ENCODE data around the gene DUSP8. TPM values are rescaled to one million over a fixed set of nuclear protein-coding genes. Genes with fewer than 3 reads are reported as not detected.
A peak's percentile ranks its signal among the peaks of the same experiment; 100 is the strongest.
"Not testable (repeated sequence)": the region's sequence is repeated elsewhere in the genome, so short reads cannot be mapped to it uniquely, and the experiment has no call there.

Gene DUSP8
- total RNA-seq, 1 experiment from 2014 or later: 7.7 TPM

GRCh38 chr11:1576825-1577224, 4.8 kb upstream of the DUSP8 start:
- peaks cover 2% of the 10 kb centered on the region for H3K27me3 ChIP-seq (replicated peaks; ENCODE audit: control insufficient read depth, insufficient read depth, low read length)
- H3K27me3 Mint-ChIP-seq (ENCODE audit: insufficient read depth, unreplicated experiment): no peaks in the 10 kb centered on the region
- TF ChIP-seq CTCF (IDR thresholded peaks at IDR 0.05; ENCODE audit: insufficient read depth in 1 of 2, low read depth in 1 of 2, low read length in 1 of 2, severe bottlenecking in 1 of 2, unreplicated experiment in 1 of 2): no peak
- no peak for DNase-seq
- no peaks in the 10 kb centered on the region for H3K36me3 ChIP-seq (ENCODE audit: control insufficient read depth, insufficient read depth, low read length)
- H3K9me3 Mint-ChIP-seq (ENCODE audit: unreplicated experiment): peaks cover 17% of the 10 kb centered on the region
- H3K4me1 ChIP-seq: 0 out of 2 replicates have a peak, but pooled peaks cover 10% of the 10 kb centered on the region
- no peak overlapping the region for H3K4me3 ChIP-seq (ENCODE audit: low read depth, low read length)
- intact Hi-C loops (cut with micrococcal nuclease; ENCODE audit: unreplicated experiment): no loop called here
- ChIA-PET POLR2A (no interaction called here), CTCF (interaction anchor here (1.6 kb wide), 1 partner anchor 30 kb away, joined by 9 read pairs; no protein-coding TSS in a partner anchor)
- H3K36me3 Mint-ChIP-seq (ENCODE audit: insufficient read depth, unreplicated experiment): no peaks in the 10 kb centered on the region
- no peaks in the 10 kb centered on the region for H3K4me1 Mint-ChIP-seq (ENCODE audit: low read depth, unreplicated experiment)
- BruUV-seq (replicated peaks): no TSS peak
- H3K4me3 Mint-ChIP-seq (ENCODE audit: unreplicated experiment): no peak overlapping the region
- no peak overlapping the region for H3K27ac Mint-ChIP-seq (ENCODE audit: unreplicated experiment)
- H3K9me3 ChIP-seq: peaks cover 7% of the 10 kb centered on the region; the same call in 1 of the 2 replicates

GRCh38 chr11:1575756-1576155, 3.7 kb upstream of the DUSP8 start:
- H3K36me3 ChIP-seq (ENCODE audit: control insufficient read depth, insufficient read depth, low read length); H3K27ac Mint-ChIP-seq (ENCODE audit: unreplicated experiment); BruUV-seq (replicated peaks); H3K9me3 ChIP-seq; H3K4me1 Mint-ChIP-seq (ENCODE audit: low read depth, unreplicated experiment); intact Hi-C loops (cut with micrococcal nuclease; ENCODE audit: unreplicated experiment); H3K27me3 Mint-ChIP-seq (ENCODE audit: insufficient read depth, unreplicated experiment); H3K27me3 ChIP-seq (replicated peaks; ENCODE audit: control insufficient read depth, insufficient read depth, low read length); DNase-seq; H3K36me3 Mint-ChIP-seq (ENCODE audit: insufficient read depth, unreplicated experiment); H3K4me3 ChIP-seq (ENCODE audit: low read depth, low read length); H3K4me1 ChIP-seq: not testable (repeated sequence)
- peak overlapping the region; percentile 29 for H3K4me3 Mint-ChIP-seq (ENCODE audit: unreplicated experiment)
- POLR2A ChIA-PET: interaction anchor here (0.7 kb wide), 1 partner anchor 27 kb away, joined by 3 read pairs; no protein-coding TSS in a partner anchor
- CTCF ChIA-PET: interaction anchor here (1.4 to 2.9 kb wide), 3 partner anchors 20 to 29 kb away, joined by 7 to 21 read pairs (median 9); no protein-coding TSS in a partner anchor
- peaks cover 17% of the 10 kb centered on the region for H3K9me3 Mint-ChIP-seq (ENCODE audit: unreplicated experiment)

- Histone ChIP-seq H3K4me1 (peaks cover 14% of the 10 kb centered on the region; the same call in 1 of the 2 replicates), H3K9me3 (peaks cover 7% of the 10 kb centered on the region; the same call in 1 of the 2 replicates), H3K4me3 (ENCODE audit: low read depth, low read length) (no peak overlapping the region), H3K27me3 (replicated peaks; ENCODE audit: control insufficient read depth, insufficient read depth, low read length) (peaks cover 2% of the 10 kb centered on the region), H3K36me3 (ENCODE audit: control insufficient read depth, insufficient read depth, low read length) (no peaks in the 10 kb centered on the region)
- TF ChIP-seq CTCF (IDR thresholded peaks at IDR 0.05; ENCODE audit: insufficient read depth in 1 of 2, low read depth in 1 of 2, low read length in 1 of 2, severe bottlenecking in 1 of 2, unreplicated experiment in 1 of 2): no peak
- POLR2A ChIA-PET: no interaction called here
- DNase-seq: no peak
- H3K4me3 Mint-ChIP-seq (ENCODE audit: unreplicated experiment): peak overlapping the region; percentile 70
- no TSS peak for BruUV-seq (replicated peaks)
- intact Hi-C loops (cut with micrococcal nuclease; ENCODE audit: unreplicated experiment): loop anchor here (1.0 to 5.0 kb wide), 3 partner anchors 21 to 463 kb away; no protein-coding TSS in a partner anchor
- no peaks in the 10 kb centered on the region for H3K36me3 Mint-ChIP-seq (ENCODE audit: insufficient read depth, unreplicated experiment)
- no peaks in the 10 kb centered on the region for H3K27me3 Mint-ChIP-seq (ENCODE audit: insufficient read depth, unreplicated experiment)
- peaks cover 17% of the 10 kb centered on the region for H3K9me3 Mint-ChIP-seq (ENCODE audit: unreplicated experiment)
- H3K4me1 Mint-ChIP-seq (ENCODE audit: low read depth, unreplicated experiment): no peaks in the 10 kb centered on the region
- CTCF ChIA-PET: interaction anchor here (0.6 to 3.8 kb wide), 17 partner anchors 17 to 809 kb away, joined by 3 to 138 read pairs (median 4); partner anchors contain the start of genes BRSK2 and KRTAP5-2
- no peak overlapping the region for H3K27ac Mint-ChIP-seq (ENCODE audit: unreplicated experiment)
Observed at GRCh38 chr11:1574933-1575242, 2.8 kb upstream of the DUSP8 start.

All from Caco-2 (cell line).